Measurements from ENCODE around the gene NCK2. TPM values are rescaled to one million over a fixed set of nuclear protein-coding genes. Genes with fewer than 3 reads are reported as not detected.
A peak's percentile ranks its signal among the peaks of the same experiment; 100 is the strongest.

Gene NCK2
- total and polyA plus RNA-seq, 2 experiments from 2014 or later: 72.6 to 100 TPM

DNA sequence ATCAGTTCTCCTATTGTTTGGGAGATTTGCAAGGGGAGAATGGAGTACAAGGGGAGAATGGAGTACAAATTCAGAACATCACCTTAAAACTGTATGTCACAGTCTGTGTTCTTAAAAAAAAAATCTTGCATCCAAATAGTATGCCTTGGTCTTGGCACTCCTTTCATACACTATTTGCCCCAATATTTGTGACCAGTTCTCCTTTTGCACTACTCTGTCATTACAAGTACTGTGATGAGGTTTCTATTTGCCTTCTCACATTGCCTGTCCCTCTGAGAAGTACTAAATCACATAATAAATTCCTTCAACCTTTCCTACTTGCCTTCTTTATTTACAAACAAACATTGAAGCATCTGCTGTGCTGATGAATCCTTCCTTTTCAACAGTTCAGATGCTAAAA, 36.0 kb upstream of the NCK2 start:
- H2AFZ ChIP-seq: no peak overlapping the region
- TF ChIP-seq EZH2phosphoT487 (IDR thresholded peaks at IDR 0.05; ENCODE audit: low read depth, severe bottlenecking, unreplicated experiment) (no peak), EZH2 (IDR thresholded peaks at IDR 0.05; ENCODE audit: borderline replicate concordance) (no peak)
- TF ChIP-seq, protein P1, sequence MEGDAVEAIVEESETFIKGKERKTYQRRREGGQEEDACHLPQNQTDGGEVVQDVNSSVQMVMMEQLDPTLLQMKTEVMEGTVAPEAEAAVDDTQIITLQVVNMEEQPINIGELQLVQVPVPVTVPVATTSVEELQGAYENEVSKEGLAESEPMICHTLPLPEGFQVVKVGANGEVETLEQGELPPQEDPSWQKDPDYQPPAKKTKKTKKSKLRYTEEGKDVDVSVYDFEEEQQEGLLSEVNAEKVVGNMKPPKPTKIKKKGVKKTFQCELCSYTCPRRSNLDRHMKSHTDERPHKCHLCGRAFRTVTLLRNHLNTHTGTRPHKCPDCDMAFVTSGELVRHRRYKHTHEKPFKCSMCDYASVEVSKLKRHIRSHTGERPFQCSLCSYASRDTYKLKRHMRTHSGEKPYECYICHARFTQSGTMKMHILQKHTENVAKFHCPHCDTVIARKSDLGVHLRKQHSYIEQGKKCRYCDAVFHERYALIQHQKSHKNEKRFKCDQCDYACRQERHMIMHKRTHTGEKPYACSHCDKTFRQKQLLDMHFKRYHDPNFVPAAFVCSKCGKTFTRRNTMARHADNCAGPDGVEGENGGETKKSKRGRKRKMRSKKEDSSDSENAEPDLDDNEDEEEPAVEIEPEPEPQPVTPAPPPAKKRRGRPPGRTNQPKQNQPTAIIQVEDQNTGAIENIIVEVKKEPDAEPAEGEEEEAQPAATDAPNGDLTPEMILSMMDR (IDR thresholded peaks at IDR 0.05; ENCODE audit: poor library complexity): no peak
- H3K79me2 ChIP-seq: no peaks in the 10 kb centered on the region
- no peak overlapping the region for H3K4me2 ChIP-seq
- H3K27me3 ChIP-seq: no peaks in the 10 kb centered on the region
- no peaks in the 10 kb centered on the region for H4K20me1 ChIP-seq (ENCODE audit: insufficient read depth, poor library complexity, severe bottlenecking)
- H3K36me3 ChIP-seq (replicated peaks; ENCODE audit: insufficient read depth, low read depth): no peaks in the 10 kb centered on the region
- no peaks in the 10 kb centered on the region for H3K9me2 ChIP-seq (replicated peaks; ENCODE audit: insufficient read depth)
- H3K4me3 ChIP-seq: no peak overlapping the region
- peak overlapping the region; percentile 73 for H3K27ac ChIP-seq
- no peak for DNase-seq (ENCODE audit: low spot score)
- peaks cover 18% of the 10 kb centered on the region for H3K4me1 ChIP-seq (ENCODE audit: insufficient read depth)
- no peaks in the 10 kb centered on the region for H3K9me3 ChIP-seq (ENCODE audit: low read depth)

DNA sequence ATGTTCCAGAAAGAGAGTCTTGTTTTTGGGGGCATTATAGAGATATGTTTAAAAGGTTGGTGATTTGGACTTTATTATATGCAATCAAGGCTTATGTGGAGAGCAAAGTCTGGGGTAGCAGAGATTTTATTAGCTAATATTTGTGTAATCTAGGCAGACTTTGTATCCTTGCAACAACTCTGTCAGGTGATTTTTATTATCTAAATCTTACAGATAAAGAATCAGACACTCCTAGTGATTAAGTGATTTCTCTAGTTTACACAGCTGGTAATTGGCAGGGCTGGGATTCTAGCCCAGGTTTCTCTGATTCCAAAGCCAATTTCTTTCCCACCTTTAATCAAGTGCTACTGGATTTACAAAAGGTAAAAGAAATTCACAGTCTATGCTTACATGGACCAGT, 33.3 kb upstream of the NCK2 start:
- peak; percentile 36 for DNase-seq (ENCODE audit: low spot score)

DNA sequence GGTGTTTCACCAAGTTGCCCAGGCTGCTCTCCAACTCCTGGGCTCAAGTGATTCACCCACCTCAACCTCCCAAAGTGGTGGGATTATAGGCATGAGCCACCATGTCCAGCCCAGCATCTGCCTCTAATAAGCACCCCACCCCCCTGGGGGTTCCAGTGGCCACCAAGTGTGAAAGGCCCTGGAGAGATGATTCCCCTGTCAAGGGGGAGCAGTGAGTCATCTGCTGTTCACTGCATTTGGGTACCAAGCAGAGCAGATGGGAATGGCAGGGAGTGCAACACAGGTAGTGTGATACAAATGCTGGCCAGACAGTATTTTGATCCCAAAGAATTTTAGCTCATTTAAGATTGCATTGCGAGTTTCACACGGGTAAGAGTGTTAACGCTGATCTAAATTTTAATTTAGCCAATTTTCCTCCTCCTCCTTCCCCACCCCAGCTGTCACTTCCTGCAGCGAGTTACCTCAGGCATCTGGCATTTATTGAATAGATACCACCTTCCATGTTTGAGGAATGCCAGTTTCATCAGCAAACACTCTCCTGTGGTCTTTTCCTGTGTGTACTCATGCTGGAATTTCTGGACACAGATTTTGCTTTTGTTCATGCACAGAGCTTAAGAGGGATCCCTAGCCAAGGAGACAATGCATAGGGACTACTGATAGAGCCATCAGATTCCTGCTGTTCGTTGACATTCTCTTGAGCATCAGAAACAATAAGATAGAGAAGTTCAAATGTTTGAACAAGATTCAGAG, 32.4 kb upstream of the NCK2 start:
- H4K20me1 ChIP-seq (ENCODE audit: insufficient read depth, poor library complexity, severe bottlenecking): no peaks in the 10 kb centered on the region
- H3K9me2 ChIP-seq (replicated peaks; ENCODE audit: insufficient read depth): no peaks in the 10 kb centered on the region
- peaks cover 18% of the 10 kb centered on the region for H3K4me1 ChIP-seq (ENCODE audit: insufficient read depth)
- WGBS (ENCODE audit: low lambda C conversion rate, missing lambda C conversion rate): 63% methylated on average over 5 of the region's 5 CpGs
- TF ChIP-seq, protein P1 (IDR thresholded peaks at IDR 0.05; ENCODE audit: poor library complexity): no peak
- TF ChIP-seq EZH2phosphoT487 (IDR thresholded peaks at IDR 0.05; ENCODE audit: low read depth, severe bottlenecking, unreplicated experiment) (no peak), EZH2 (IDR thresholded peaks at IDR 0.05; ENCODE audit: borderline replicate concordance) (no peak)
- peak overlapping the region; percentile 16 for H3K4me2 ChIP-seq
- no peaks in the 10 kb centered on the region for H3K79me2 ChIP-seq
- peaks cover 2% of the 10 kb centered on the region for H3K27me3 ChIP-seq
- H3K27ac ChIP-seq: peak overlapping the region; percentile 82
- no peak overlapping the region for H3K4me3 ChIP-seq
- no peaks in the 10 kb centered on the region for H3K9me3 ChIP-seq (ENCODE audit: low read depth)
- DNase-seq (ENCODE audit: low spot score): no peak
- H2AFZ ChIP-seq: no peak overlapping the region
- H3K36me3 ChIP-seq (replicated peaks; ENCODE audit: insufficient read depth, low read depth): no peaks in the 10 kb centered on the region

More for the DNA sequence above, 33.3 kb upstream of the NCK2 start:
- no peak overlapping the region for H2AFZ ChIP-seq
- no peaks in the 10 kb centered on the region for H3K36me3 ChIP-seq (replicated peaks; ENCODE audit: insufficient read depth, low read depth)
- H3K9me2 ChIP-seq (replicated peaks; ENCODE audit: insufficient read depth): no peaks in the 10 kb centered on the region
- no peak overlapping the region for H3K4me3 ChIP-seq
- H3K4me2 ChIP-seq: peak overlapping the region; percentile 12
- peak; percentile 45 for TF ChIP-seq EZH2phosphoT487 (IDR thresholded peaks at IDR 0.05; ENCODE audit: low read depth, severe bottlenecking, unreplicated experiment)
- TF ChIP-seq, protein P1 (IDR thresholded peaks at IDR 0.05; ENCODE audit: poor library complexity): no peak
- peak overlapping the region; percentile 82 for H3K27ac ChIP-seq
- H3K4me1 ChIP-seq (ENCODE audit: insufficient read depth): peaks cover 18% of the 10 kb centered on the region
- no peaks in the 10 kb centered on the region for H4K20me1 ChIP-seq (ENCODE audit: insufficient read depth, poor library complexity, severe bottlenecking)
- no peaks in the 10 kb centered on the region for H3K9me3 ChIP-seq (ENCODE audit: low read depth)
- H3K27me3 ChIP-seq: no peaks in the 10 kb centered on the region
- no peaks in the 10 kb centered on the region for H3K79me2 ChIP-seq
